Spleen (tissue), 11 donors: ENCODE data around the gene PLEKHA5. TPM values are rescaled to one million over a fixed set of nuclear protein-coding genes. Genes with fewer than 3 reads are reported as not detected.
A peak's percentile ranks its signal among the peaks of the same experiment; 100 is the strongest.

ENCODE experiments used
- DNase-seq: peaks from one replicate; pipeline ENCODE4 v3.0.0-alpha.2; 2020
- H3K27ac ChIP-seq, 8 donors: fragments of 200-600 bp; sonication (generic) in 7 of 8; 1 replicate in 4 of 8; 2 replicates in 4 of 8; pipeline versions ENCODE4 v1.5.0 to v1.8.0; 2016 to 2021; ENCODE audit warnings: inconsistent platforms in 4 of 8, mild to moderate bottlenecking in 4 of 8, moderate library complexity in 1 of 8
- H3K27me3 ChIP-seq, 7 donors: fragments of 200-600 bp; sonication (generic) in 6 of 7; replicated peaks in 1 of 7; 1 replicate in 4 of 7; 2 replicates in 3 of 7; pipeline versions ENCODE4 v1.5.0 to v1.8.0; 2016 to 2021; ENCODE audit warnings: inconsistent platforms in 3 of 7, mild to moderate bottlenecking in 1 of 7
- H3K36me3 ChIP-seq, 6 donors: fragments of 200-600 bp; sonication (generic) in 5 of 6; 1 replicate in 4 of 6; 2 replicates in 2 of 6; pipeline versions ENCODE4 v1.5.0 to v1.8.0; 2016 to 2021; ENCODE audit warnings: inconsistent platforms in 2 of 6
- H3K4me1 ChIP-seq, 6 donors: fragments of 200-600 bp; sonication (generic) in 5 of 6; 1 replicate in 3 of 6; 2 replicates in 3 of 6; pipeline versions ENCODE4 v1.5.0 to v1.8.0; 2016 to 2021; ENCODE audit warnings: inconsistent platforms in 3 of 6
- H3K4me3 ChIP-seq, 8 donors: fragments of 200-600 bp; sonication (generic) in 7 of 8; 1 replicate in 4 of 8; 2 replicates in 4 of 8; pipeline versions ENCODE4 v1.5.0 to v1.8.0; 2016 to 2021; ENCODE audit warnings: inconsistent platforms in 4 of 8, mild to moderate bottlenecking in 4 of 8, moderate library complexity in 2 of 8
- H3K9me3 ChIP-seq, 8 donors: fragments of 200-600 bp; sonication (generic) in 7 of 8; 1 replicate in 4 of 8; 2 replicates in 4 of 8; pipeline versions ENCODE4 v1.5.0 to v1.8.0; 2016 to 2021; ENCODE audit warnings: inconsistent platforms in 4 of 8
- POLR2A ChIP-seq, 3 donors: fragments of 450-650 bp; IDR thresholded peaks; one replicate each; pipeline ENCODE4 v1.5.1; 2017; ENCODE audit warnings: antibody characterized with exemption in 3 of 3, mild to moderate bottlenecking in 1 of 3
- POLR2AphosphoS5 ChIP-seq, 3 donors: sonication (generic); formaldehyde crosslinking; IDR thresholded peaks; one replicate each; pipeline ENCODE4 v1.5.1; 2017; ENCODE audit warnings: antibody characterized with exemption in 3 of 3
- WGBS, 5 donors: extraction: QIAGEN DNeasy Blood & Tissue Kit in 3 of 5; methylation state at CpG; one replicate each; pipeline versions ENCODE4 v1.1.5 to v1.1.7; 2013 to 2018; 5-methylcytosine and 5-hydroxymethylcytosine counted together
- intact Hi-C: fragments of 100-400 bp; cut with DNase I; formaldehyde crosslinking; loops from one replicate; pipeline ENCODE4 v1.15.0; 2023; ENCODE audit warnings: low total_unique reads
- polyA plus RNA-seq, 3 donors: library from polyadenylated mRNA; stranded (reverse); fragments of 200-250 nt; gene quantifications; one replicate each; pipeline ENCODE4 v1.2.1, GENCODE V29; 2013
- total RNA-seq, 7 donors: library from RNA; depleted of rRNA in 3 of 7; stranded (reverse); fragments of >200 nt in 3 of 7; fragmentation: NEBNext Ultra II Directional in 4 of 7; extraction: Animal tissue kit (Norgen Biotek cat#: 25700) in 4 of 7; gene quantifications; one replicate each; pipeline versions ENCODE4 v1.1.0 to v1.2.1, GENCODE V29; 2016 to 2021
- TF ChIP-seq, protein P1 (sequence below), 11 experiments: fragments of 200-600 bp in 7 of 11; fragments of 450-650 bp in 4 of 11; sonication (generic) in 4 of 11; IDR thresholded peaks in 8 of 11; conservative IDR thresholded peaks in 3 of 11; 1 replicate in 7 of 11; 2 replicates in 4 of 11; pipeline versions ENCODE4 v1.4.0 to v1.8.0; 2016 to 2021; ENCODE audit warnings: antibody characterized with exemption in 11 of 11, inconsistent platforms in 4 of 11, mild to moderate bottlenecking in 1 of 11
- donor health status: healthy with polysubstance abuse.
- donor health status: DM: no; HTN: no; CAD: no; lungs with moderate emphysema.
- donor health status: DM: no; HTN: no; CAD: no.
- donor health status: Bipolar disorder and iron deficiency.
- donor health status: healthy.
- donor health status: DM: no; HTN: no; CAD: no.
- donor health status: DM: yes; HTN: yes; CAD: no.

The PLEKHA5 gene
- total and polyA plus RNA-seq, 10 donors = 1.3 to 13.6 (median 6.5) TPM

DNA sequence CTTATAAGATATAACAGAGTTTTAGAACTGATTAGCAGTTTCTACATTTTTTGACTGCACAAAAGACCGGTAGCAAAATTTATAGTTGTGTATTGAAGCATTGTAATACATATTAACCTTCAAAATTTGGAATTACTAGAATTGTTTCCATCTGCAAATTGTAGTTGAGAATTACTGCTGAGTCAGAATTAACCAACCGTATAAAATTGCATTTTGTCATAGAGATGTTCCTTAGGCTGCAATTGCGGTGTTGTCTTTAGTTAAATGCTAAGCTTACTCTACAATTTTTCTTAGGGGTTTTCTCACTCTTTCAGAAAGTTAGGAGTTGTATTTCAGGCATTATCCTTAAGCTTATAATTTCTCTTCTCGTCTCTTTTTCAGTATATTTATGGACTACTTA is 132.2 kb downstream of the PLEKHA5 start:
- TF ChIP-seq POLR2AphosphoS5 (IDR thresholded peaks at IDR 0.05) = no peak
- TF ChIP-seq, protein P1, sequence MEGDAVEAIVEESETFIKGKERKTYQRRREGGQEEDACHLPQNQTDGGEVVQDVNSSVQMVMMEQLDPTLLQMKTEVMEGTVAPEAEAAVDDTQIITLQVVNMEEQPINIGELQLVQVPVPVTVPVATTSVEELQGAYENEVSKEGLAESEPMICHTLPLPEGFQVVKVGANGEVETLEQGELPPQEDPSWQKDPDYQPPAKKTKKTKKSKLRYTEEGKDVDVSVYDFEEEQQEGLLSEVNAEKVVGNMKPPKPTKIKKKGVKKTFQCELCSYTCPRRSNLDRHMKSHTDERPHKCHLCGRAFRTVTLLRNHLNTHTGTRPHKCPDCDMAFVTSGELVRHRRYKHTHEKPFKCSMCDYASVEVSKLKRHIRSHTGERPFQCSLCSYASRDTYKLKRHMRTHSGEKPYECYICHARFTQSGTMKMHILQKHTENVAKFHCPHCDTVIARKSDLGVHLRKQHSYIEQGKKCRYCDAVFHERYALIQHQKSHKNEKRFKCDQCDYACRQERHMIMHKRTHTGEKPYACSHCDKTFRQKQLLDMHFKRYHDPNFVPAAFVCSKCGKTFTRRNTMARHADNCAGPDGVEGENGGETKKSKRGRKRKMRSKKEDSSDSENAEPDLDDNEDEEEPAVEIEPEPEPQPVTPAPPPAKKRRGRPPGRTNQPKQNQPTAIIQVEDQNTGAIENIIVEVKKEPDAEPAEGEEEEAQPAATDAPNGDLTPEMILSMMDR (IDR thresholded peaks at IDR 0.05 in 8 of 11, conservative IDR thresholded peaks at IDR 0.05 in 3 of 11) = no peak
- no peak for TF ChIP-seq POLR2A (IDR thresholded peaks at IDR 0.05)
- H3K27me3 ChIP-seq = no peaks in the 10 kb centered on the region
- 86 to 94% (median 91%) methylated on average over 4 of the region's 4 CpGs for WGBS, 5 donors

DNA sequence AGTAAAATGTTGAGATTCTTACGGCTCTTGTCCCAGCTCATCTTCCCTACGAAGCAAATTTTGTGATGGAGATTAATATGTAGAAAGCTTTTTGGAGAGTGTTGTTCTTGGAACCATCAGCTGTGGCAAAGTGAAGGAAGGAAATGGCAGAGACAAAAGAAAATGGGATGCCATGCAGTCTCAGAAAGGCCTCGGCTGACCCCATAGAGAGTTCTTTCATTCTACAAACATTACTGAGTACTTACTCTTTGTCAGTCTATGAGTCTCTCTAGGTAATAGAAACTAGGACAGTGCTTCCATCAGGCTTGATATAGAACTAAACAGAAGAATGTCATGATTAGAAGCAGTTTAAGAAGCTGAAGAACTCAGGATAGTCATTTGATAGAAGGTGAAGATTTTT is 134.1 kb downstream of the PLEKHA5 start:
- Histone ChIP-seq H3K36me3 (no peaks in the 10 kb centered on the region), H3K9me3 (no peaks in the 10 kb centered on the region), H3K27ac (no peak overlapping the region), H3K4me1 (no peaks in the 10 kb centered on the region), H3K27me3 (no peaks in the 10 kb centered on the region), H3K4me3 (no peak overlapping the region)
- 89 to 95% (median 91%) methylated on average over 3 of the region's 3 CpGs for WGBS, 5 donors
- TF ChIP-seq, protein P1 (IDR thresholded peaks at IDR 0.05 in 8 of 11, conservative IDR thresholded peaks at IDR 0.05 in 3 of 11) = no peak
- no peak for TF ChIP-seq POLR2AphosphoS5 (IDR thresholded peaks at IDR 0.05)
- no peak for TF ChIP-seq POLR2A (IDR thresholded peaks at IDR 0.05)
- no peak for DNase-seq
- intact Hi-C loops = no loop called here

More for the DNA sequence above, 132.2 kb downstream of the PLEKHA5 start:
- H3K36me3 ChIP-seq = no peaks in the 10 kb centered on the region
- intact Hi-C loops = no loop called here
- H3K4me1 ChIP-seq = no peaks in the 10 kb centered on the region
- H3K4me3 ChIP-seq = no peak overlapping the region
- H3K27ac ChIP-seq = no peak overlapping the region
- no peaks in the 10 kb centered on the region for H3K9me3 ChIP-seq
- no peak for DNase-seq

DNA sequence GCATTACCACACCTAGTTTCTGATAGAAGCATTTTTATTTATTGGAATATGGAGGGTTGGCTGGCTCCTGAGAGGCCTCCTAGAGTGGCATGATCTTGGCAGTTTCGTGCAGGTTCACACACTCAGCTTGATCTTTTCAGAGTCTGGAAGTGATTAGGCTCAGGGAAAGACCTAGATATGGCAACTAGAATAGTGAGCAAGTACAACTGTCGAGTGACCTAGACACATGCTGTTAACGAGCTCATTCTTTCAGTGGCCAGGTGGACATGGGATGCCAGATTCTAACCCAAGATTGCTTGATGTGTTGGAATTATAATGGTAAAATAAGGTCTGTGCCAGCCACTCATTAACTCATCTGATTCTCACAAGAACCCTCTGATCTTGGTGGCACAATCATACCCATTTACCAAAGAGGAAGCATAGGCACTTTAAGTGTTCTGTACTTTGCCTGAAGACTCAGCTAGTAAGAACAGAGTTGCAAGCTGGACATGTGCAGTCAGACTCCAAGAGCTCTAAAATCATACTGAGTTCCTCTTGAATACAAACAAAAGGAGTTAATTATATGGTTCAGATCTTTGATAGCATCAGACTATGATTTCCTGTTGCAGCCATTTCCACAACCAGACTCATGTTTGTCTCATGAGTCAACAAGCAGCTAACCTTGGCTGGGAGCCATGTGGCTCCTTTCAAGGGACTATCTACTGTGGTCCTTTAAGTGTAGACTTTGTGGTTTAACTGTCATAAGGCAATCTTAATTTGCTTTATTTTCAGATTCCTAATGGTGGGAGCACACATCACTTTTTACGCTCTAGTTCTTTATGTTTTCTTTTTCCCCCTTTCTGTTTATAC is 144.2 kb downstream of the PLEKHA5 start:
- peaks cover 0 to 10% (median 6%) of the 10 kb centered on the region in 6 donors for H3K4me1 ChIP-seq
- H3K4me3 ChIP-seq = no peak overlapping the region
- no peak for DNase-seq
- no peaks in the 10 kb centered on the region for H3K27me3 ChIP-seq
- no peaks in the 10 kb centered on the region for H3K36me3 ChIP-seq
- intact Hi-C loops = no loop called here
- no peaks in the 10 kb centered on the region for H3K9me3 ChIP-seq
- peak overlapping the region in 1 of 8 donors; percentile 8 for H3K27ac ChIP-seq
- 67 to 82% (median 77%) methylated on average over 4 of the region's 4 CpGs for WGBS, 5 donors
- TF ChIP-seq, protein P1 (IDR thresholded peaks at IDR 0.05 in 8 of 11, conservative IDR thresholded peaks at IDR 0.05 in 3 of 11) = no peak
- no peak for TF ChIP-seq POLR2A (IDR thresholded peaks at IDR 0.05)
- TF ChIP-seq POLR2AphosphoS5 (IDR thresholded peaks at IDR 0.05) = peak in 1 of 3 donors; percentile 22

- intact Hi-C loops = no loop called here
- Histone ChIP-seq H3K9me3 (no peaks in the 10 kb centered on the region), H3K36me3 (no peaks in the 10 kb centered on the region), H3K4me3 (no peak overlapping the region), H3K27me3 (no peaks in the 10 kb centered on the region), H3K27ac (no peak overlapping the region), H3K4me1 (peaks cover 0 to 10% (median 6%) of the 10 kb centered on the region in 6 donors)
- no peak for TF ChIP-seq POLR2A (IDR thresholded peaks at IDR 0.05)
- TF ChIP-seq, protein P1 (IDR thresholded peaks at IDR 0.05 in 8 of 11, conservative IDR thresholded peaks at IDR 0.05 in 3 of 11) = no peak
- no peak for TF ChIP-seq POLR2AphosphoS5 (IDR thresholded peaks at IDR 0.05)
- no peak for DNase-seq
Measured at GRCh38 chr12:19276767-19277166, 147.2 kb downstream of the PLEKHA5 start.
